Measurements from ENCODE around the gene PCDHB3. TPM values are rescaled to one million over a fixed set of nuclear protein-coding genes. Genes with fewer than 3 reads are reported as not detected.

Gene PCDHB3
- total RNA-seq: 1 to 10 TPM; 1.4 to 4.4 (median 1.9) TPM

- peak; percentile 27 for DNase-seq (ENCODE audit: low spot score)
- no peak for ATAC-seq (ENCODE audit: low FRiP score)
- TF ChIP-seq CTCF (IDR thresholded peaks at IDR 0.05): no peak
Observed at GRCh38 chr5:141100243-141100805, at the start of gene PCDHB3. Gene PCDHB3 (plus strand): TSS chr5:141100473. CDS start chr5:141100650, 177 bp downstream.

DNA sequence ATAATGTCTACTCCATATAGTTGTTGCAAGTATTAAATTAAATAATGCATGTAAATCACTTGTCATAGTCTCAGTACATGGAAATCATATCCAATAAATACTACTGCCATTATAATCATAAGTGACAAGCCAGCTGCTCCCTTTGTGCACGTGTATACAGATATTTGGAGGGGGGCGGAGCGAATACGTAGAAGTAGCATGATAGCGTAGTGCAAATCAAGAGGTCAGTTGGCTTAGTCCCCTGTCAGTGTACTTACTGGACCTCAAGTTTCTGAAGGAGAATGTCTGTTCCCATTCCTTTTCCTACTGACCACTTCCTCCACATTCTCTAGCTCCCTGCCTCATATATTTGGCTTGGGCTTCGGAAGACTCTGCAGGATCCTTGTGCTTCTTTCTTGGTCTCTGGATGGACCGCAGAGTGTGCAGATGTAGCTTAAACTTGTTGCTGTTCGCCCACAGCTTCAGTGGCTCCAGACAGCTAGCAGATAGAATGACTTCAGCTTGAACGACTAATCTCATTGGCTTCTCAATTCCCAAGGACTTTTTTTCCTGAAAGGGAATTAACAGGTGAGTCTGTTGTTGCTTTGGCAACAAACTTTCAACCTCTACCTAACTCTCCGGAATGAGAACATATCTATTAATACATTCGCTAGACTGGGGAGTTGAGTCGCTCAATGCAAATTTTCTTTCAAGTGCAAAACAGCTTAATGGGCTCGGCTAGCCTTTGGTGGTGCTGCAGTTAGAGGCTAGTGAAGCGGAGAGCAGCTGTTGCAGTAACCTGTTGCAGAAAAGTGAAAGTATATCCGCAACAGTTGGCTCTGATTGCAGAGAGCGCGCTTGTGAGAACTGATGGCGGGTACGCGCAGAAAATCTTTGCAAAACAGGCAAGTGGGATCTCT, 49.4 kb upstream of the PCDHB3 start, which contains the start of gene PCDHB1:
Gene PCDHB1, plus strand, starts transcription at position 753 of the 899 bp plus-strand sequence. Its CDS starts 97 bp downstream, at position 850.
- DNase-seq (ENCODE audit: low spot score) (no peak), ATAC-seq (ENCODE audit: low FRiP score) (no peak)
- TF ChIP-seq CTCF (IDR thresholded peaks at IDR 0.05): no peak

DNA sequence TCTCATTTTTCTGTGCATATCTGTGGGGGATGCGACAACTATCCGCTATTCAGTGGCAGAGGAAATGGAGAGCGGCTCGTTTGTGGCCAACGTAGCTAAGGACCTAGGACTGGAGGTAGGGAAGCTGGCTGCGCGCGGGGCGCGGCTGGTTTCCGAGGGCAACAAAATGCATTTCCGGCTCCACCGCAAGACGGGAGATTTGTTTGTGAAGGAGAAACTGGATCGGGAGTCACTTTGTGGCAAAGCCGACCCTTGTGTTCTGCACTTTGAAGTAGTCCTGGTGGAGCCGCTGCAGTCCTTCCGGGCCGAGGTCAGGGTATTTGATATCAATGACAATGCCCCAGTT, 48.8 kb upstream of the PCDHB3 start:
- TF ChIP-seq CTCF (IDR thresholded peaks at IDR 0.05): no peak
- no peak for DNase-seq (ENCODE audit: low spot score)
- ATAC-seq (ENCODE audit: low FRiP score): no peak

- ATAC-seq (ENCODE audit: low FRiP score) (no peak), DNase-seq (ENCODE audit: low spot score) (no peak)
- TF ChIP-seq CTCF (IDR thresholded peaks at IDR 0.05): no peak
Observed at GRCh38 chr5:141077826-141078225, 22.4 kb upstream of the PCDHB3 start.

- ATAC-seq (ENCODE audit: low FRiP score) (no peak), DNase-seq (ENCODE audit: low spot score) (no peak)
- no peak for TF ChIP-seq CTCF (IDR thresholded peaks at IDR 0.05)
Observed at GRCh38 chr5:141082228-141082627, 18.0 kb upstream of the PCDHB3 start.

DNA sequence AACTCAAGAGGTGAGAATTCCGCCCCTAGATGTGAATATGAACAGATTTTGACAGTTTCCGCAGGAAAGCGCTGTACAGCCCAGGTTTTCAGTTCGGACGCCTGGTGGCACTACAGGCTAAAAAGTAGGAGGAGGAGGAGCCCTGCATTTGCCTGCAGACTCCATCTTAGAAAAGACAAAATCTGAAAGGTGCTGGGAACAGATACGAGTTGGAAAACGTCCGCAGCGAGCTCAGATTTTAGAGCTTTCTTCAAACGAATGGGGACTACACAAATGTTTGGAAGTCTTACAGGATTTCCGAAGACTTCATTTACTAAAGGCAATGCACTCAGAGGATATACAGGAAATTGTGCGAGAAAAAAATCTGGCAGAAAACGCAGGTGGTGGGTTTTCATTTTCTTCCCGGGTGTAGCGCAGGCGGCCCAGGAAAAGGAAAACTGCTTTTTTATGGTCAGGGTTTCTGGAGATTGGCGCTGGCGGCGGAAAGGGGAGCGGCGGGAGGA, 15.7 kb upstream of the PCDHB3 start:
- DNase-seq (ENCODE audit: low spot score): no peak
- ATAC-seq (ENCODE audit: low FRiP score): peak; percentile 89
- TF ChIP-seq CTCF (IDR thresholded peaks at IDR 0.05): no peak

Data from omental fat pad (tissue), 4 donors.